Calu3 (cell line): ENCODE measurements around the gene FAM234A. TPM values are rescaled to one million over a fixed set of nuclear protein-coding genes. Genes with fewer than 3 reads are reported as not detected.

Experiments
- BruUV-seq: library from RNA; stranded (reverse); fragments of 400-500 nt; replicated peaks from 2 replicates; lab custom pipeline; 2021; lab: Mats Ljungman, UMichigan
- CTCF ChIA-PET: fragments of 300-600 bp; sonication (Branson Sonifier 250); formaldehyde crosslinking; loops from one replicate; lab custom pipeline; 2022; ENCODE audit warnings: antibody characterized with exemption; lab: Charles Lee
- DNase-seq: peaks from one replicate; pipeline ENCODE4 v3.0.0; 2022
- H3K27ac Mint-ChIP-seq: one replicate; pipeline ENCODE4 v1.8.0; 2022; ENCODE audit warnings: mixed read lengths; ENCODE audit not compliant: unreplicated experiment
- H3K27me3 Mint-ChIP-seq: one replicate; pipeline ENCODE4 v1.8.0; 2022; ENCODE audit warnings: mixed read lengths; ENCODE audit not compliant: unreplicated experiment
- H3K36me3 Mint-ChIP-seq: one replicate; pipeline ENCODE4 v1.8.0; 2022; ENCODE audit warnings: mild to moderate bottlenecking, moderate library complexity, mixed read lengths; ENCODE audit not compliant: insufficient read depth, unreplicated experiment
- H3K4me1 Mint-ChIP-seq: one replicate; pipeline ENCODE4 v1.8.0; 2022; ENCODE audit warnings: mild to moderate bottlenecking, low read depth, mixed read lengths; ENCODE audit not compliant: unreplicated experiment
- H3K4me3 Mint-ChIP-seq: one replicate; pipeline ENCODE4 v1.8.0; 2022; ENCODE audit warnings: mild to moderate bottlenecking, low read depth, moderate library complexity, mixed read lengths; ENCODE audit not compliant: unreplicated experiment
- H3K9me3 Mint-ChIP-seq: one replicate; pipeline ENCODE4 v1.8.0; 2022; ENCODE audit warnings: low read depth, mixed read lengths; ENCODE audit not compliant: unreplicated experiment
- intact Hi-C: fragments of 100-400 bp; cut with micrococcal nuclease; formaldehyde crosslinking; loops from one replicate; pipeline ENCODE4 v1.10.0; 2022; ENCODE audit not compliant: unreplicated experiment
- total RNA-seq: library from RNA; stranded (reverse); gene quantifications from 2 replicates; pipeline ENCODE4 v1.2.3, GENCODE V29; 2022
- TF ChIP-seq, protein P1 (sequence below): fragments of 200-600 bp; IDR thresholded peaks from one replicate; pipeline ENCODE4 v1.8.0; 2022; ENCODE audit warnings: antibody characterized with exemption; ENCODE audit not compliant: unreplicated experiment

Gene FAM234A
- total RNA-seq, 1 experiment from 2014 or later: 118 TPM

GRCh38 chr16:249431-249830, 14.8 kb downstream of the FAM234A start:
- no peaks in the 10 kb centered on the region for H3K9me3 Mint-ChIP-seq
- H3K36me3 Mint-ChIP-seq: peaks cover 18% of the 10 kb centered on the region
- H3K4me1 Mint-ChIP-seq: peaks cover 11% of the 10 kb centered on the region

DNA sequence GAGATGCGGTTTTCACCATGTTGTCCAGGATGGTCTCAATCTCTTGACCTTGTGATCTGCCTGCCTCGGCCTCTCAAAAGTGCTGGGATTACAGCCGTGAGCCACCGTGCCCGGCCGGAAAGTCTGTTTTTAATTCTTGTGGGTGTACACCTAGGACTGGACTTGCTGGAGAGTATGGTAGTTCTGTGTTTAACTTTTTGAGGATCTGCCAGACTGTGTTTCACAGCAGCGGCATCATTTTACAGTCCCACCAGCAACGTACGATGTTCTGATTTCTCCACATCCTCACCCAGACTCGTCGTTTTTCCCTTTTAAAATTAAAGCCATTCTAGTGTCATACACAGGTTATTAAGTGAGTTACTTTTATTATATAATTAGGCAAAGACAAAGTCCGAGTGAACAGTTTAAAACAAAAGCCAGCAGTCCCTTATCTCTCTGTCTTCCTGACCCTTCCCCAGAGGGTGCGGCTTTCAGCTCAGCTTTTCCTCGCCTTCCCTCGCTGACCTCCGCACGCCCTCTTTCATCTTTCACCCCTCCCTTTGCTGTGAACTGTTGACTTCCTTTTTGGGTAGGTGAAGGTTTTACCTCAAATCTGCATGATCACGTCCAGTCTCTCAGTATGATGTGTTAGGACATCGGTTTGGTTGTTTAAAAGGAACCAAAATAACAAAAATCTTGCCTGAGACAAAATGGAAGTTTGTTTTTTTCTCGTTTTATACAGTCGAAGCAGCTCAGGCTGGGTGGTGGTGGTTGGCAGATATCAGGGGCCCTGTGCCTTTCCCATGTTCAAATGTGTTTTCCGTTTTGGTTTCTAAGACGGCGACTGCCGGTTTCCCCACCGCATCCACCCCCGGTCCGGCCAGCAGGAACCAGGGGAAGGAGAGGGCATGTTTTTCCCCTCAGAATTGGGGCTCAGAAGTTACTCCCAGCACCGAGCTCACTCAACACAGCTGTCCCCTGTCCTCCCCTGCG, 18.0 kb downstream of the FAM234A start:
- DNase-seq: no peak
- H3K27me3 Mint-ChIP-seq: no peaks in the 10 kb centered on the region
- CTCF ChIA-PET: interaction anchor here (0.6 kb wide), 1 partner anchor 12 kb away, joined by 3 read pairs; no protein-coding TSS in a partner anchor

More at GRCh38 chr16:249431-249830, 14.8 kb downstream of the FAM234A start:
- H3K4me3 Mint-ChIP-seq: no peak overlapping the region
- intact Hi-C loops: no loop called here
- no peak for DNase-seq
- TF ChIP-seq, protein P1, sequence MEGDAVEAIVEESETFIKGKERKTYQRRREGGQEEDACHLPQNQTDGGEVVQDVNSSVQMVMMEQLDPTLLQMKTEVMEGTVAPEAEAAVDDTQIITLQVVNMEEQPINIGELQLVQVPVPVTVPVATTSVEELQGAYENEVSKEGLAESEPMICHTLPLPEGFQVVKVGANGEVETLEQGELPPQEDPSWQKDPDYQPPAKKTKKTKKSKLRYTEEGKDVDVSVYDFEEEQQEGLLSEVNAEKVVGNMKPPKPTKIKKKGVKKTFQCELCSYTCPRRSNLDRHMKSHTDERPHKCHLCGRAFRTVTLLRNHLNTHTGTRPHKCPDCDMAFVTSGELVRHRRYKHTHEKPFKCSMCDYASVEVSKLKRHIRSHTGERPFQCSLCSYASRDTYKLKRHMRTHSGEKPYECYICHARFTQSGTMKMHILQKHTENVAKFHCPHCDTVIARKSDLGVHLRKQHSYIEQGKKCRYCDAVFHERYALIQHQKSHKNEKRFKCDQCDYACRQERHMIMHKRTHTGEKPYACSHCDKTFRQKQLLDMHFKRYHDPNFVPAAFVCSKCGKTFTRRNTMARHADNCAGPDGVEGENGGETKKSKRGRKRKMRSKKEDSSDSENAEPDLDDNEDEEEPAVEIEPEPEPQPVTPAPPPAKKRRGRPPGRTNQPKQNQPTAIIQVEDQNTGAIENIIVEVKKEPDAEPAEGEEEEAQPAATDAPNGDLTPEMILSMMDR: no peak
- no peaks in the 10 kb centered on the region for H3K27me3 Mint-ChIP-seq
- BruUV-seq: no TSS peak
- CTCF ChIA-PET: interaction anchor here (1.6 kb wide), 1 partner anchor 14 kb away, joined by 5 read pairs; no protein-coding TSS in a partner anchor
- no peak overlapping the region for H3K27ac Mint-ChIP-seq

DNA sequence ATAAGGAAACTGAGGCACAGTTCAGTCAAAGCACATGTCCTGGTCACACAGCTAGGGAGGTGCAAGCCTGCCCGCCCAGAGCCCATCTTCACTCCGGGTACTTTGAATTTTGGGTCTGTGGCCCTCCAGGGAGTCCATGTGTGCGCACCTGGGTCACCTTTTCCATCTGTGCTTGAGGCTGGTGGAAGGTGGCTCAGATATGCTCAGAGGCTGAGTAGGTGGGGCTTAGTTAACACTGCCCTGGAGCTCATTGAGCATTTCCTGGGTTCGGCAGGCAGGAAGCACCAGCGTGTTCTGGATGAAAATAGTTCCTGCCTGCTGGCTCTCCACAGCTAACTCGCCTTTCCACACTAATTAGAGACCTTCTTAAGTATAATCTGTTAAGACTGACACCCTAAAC, 19.2 kb downstream of the FAM234A start:
- CTCF ChIA-PET: interaction anchor here (1.1 kb wide), 1 partner anchor 19 kb away, joined by 3 read pairs; the partner anchor contains the start of gene FAM234A
- Mint-ChIP-seq H3K4me3 (no peak overlapping the region), H3K27me3 (no peaks in the 10 kb centered on the region), H3K4me1 (peaks cover 11% of the 10 kb centered on the region), H3K27ac (no peak overlapping the region), H3K36me3 (peaks cover 47% of the 10 kb centered on the region), H3K9me3 (no peaks in the 10 kb centered on the region)
- intact Hi-C loops: no loop called here
- BruUV-seq: no TSS peak
- no peak for DNase-seq
- TF ChIP-seq, protein P1: no peak

More for the DNA sequence above, 18.0 kb downstream of the FAM234A start:
- Mint-ChIP-seq H3K9me3 (no peaks in the 10 kb centered on the region), H3K4me3 (no peak overlapping the region), H3K27ac (no peak overlapping the region), H3K36me3 (peaks cover 42% of the 10 kb centered on the region), H3K4me1 (peaks cover 11% of the 10 kb centered on the region)
- BruUV-seq: no TSS peak
- TF ChIP-seq, protein P1: no peak
- intact Hi-C loops: no loop called here

GRCh38 chr16:254461-254860, 19.8 kb downstream of the FAM234A start:
- no peaks in the 10 kb centered on the region for H3K9me3 Mint-ChIP-seq
- peaks cover 11% of the 10 kb centered on the region for H3K4me1 Mint-ChIP-seq
- H3K36me3 Mint-ChIP-seq: peaks cover 47% of the 10 kb centered on the region
- CTCF ChIA-PET: interaction anchor here (1.1 kb wide), 1 partner anchor 19 kb away, joined by 3 read pairs; the partner anchor contains the start of gene FAM234A
- H3K27ac Mint-ChIP-seq: no peak overlapping the region
- no peak for DNase-seq
- no peak overlapping the region for H3K4me3 Mint-ChIP-seq
- BruUV-seq: no TSS peak
- intact Hi-C loops: no loop called here
- TF ChIP-seq, protein P1: no peak
- no peaks in the 10 kb centered on the region for H3K27me3 Mint-ChIP-seq
